GM12878 (cell line): ENCODE data around the gene FXYD7. TPM values are rescaled to one million over a fixed set of nuclear protein-coding genes. Genes with fewer than 3 reads are reported as not detected.

Experiments
- ATAC-seq: fragments of 200-7000 bp; cut with Tn5 transposase; 3 replicates; pipeline ENCODE4 v1.9.1; 2020; ENCODE audit warnings: mild to moderate bottlenecking, moderate library complexity
- BruUV-seq: library from RNA; stranded (reverse); fragments of 400-500 nt; replicated peaks from 2 replicates; lab custom pipeline; 2021; lab: Mats Ljungman, UMichigan
- CTCF ChIA-PET: fragments of 300-600 bp; sonication (Branson Sonifier 250); formaldehyde crosslinking; extraction: SDS; loops from one replicate; lab custom pipeline; 2021; ENCODE audit warnings: inconsistent platforms; lab: Yijun Ruan, JAX
- POLR2A ChIA-PET: fragments of 350-600 bp; formaldehyde crosslinking; extraction: SDS; loops from one replicate; lab custom pipeline; 2021; ENCODE audit warnings: inconsistent platforms; lab: Charles Lee
- RAD21 ChIA-PET: fragments of 300-600 bp; sonication (Branson Sonifier 250); formaldehyde crosslinking; loops from one replicate; lab custom pipeline; 2023; ENCODE audit warnings: antibody characterized with exemption; ENCODE audit not compliant: unreplicated experiment; lab: Charles Lee
- SMC1A ChIA-PET: fragments of 300-600 bp; sonication (Branson Sonifier 250); formaldehyde crosslinking; loops from one replicate; lab custom pipeline; 2023; ENCODE audit not compliant: unreplicated experiment, uncharacterized antibody; lab: Charles Lee
- DNase-seq: peaks from one replicate; pipeline ENCODE4 v3.0.0-alpha.2; 2011; ENCODE audit warnings: low read depth, low spot score
- FAIRE-seq: peaks from 3 replicates; lab custom pipeline; 2011; peaks lifted over from hg19 to GRCh38; lab: Jason Lieb, UNC
- H2AFZ ChIP-seq: 2 replicates; pipeline ENCODE4 v1.6.0; 2011; ENCODE audit warnings: low read depth, low read length, control low read depth; ENCODE audit not compliant: control insufficient read depth
- H3K27ac ChIP-seq: 2 replicates; pipeline ENCODE4 v1.5.1; 2011; ENCODE audit warnings: control low read depth; ENCODE audit not compliant: control insufficient read depth, insufficient read depth
- H3K27me3 ChIP-seq, 2 experiments: replicated peaks in 1 of 2; 2 replicates each; pipeline versions ENCODE4 v1.6.0 to v1.6.1; 2011; ENCODE audit warnings: low read length in 1 of 2; ENCODE audit not compliant: control insufficient read depth in 2 of 2, insufficient read depth in 2 of 2
- H3K36me3 ChIP-seq, 2 experiments: 2 replicates each; pipeline ENCODE4 v1.5.1; 2011; ENCODE audit warnings: low read length in 1 of 2; ENCODE audit not compliant: control insufficient read depth in 2 of 2, insufficient read depth in 2 of 2
- H3K4me1 ChIP-seq: 2 replicates; pipeline ENCODE4 v1.6.1; 2011; ENCODE audit warnings: mild to moderate bottlenecking, low read length, moderate library complexity, mixed read lengths; ENCODE audit not compliant: control insufficient read depth, insufficient read depth
- H3K4me2 ChIP-seq: 2 replicates; pipeline ENCODE4 v1.6.0; 2011; ENCODE audit warnings: control low read depth; ENCODE audit not compliant: control insufficient read depth, insufficient read depth
- H3K4me3 ChIP-seq: fragments of 200-600 bp; sonication (generic); 2 replicates; pipeline ENCODE4 v1.5.1; 2016
- H3K79me2 ChIP-seq: 2 replicates; pipeline ENCODE4 v1.6.0; 2011; ENCODE audit warnings: low read length; ENCODE audit not compliant: control insufficient read depth, insufficient read depth
- H3K9ac ChIP-seq: 2 replicates; pipeline ENCODE4 v1.8.0; 2011; ENCODE audit warnings: low read length, control low read depth, mixed read lengths; ENCODE audit not compliant: control insufficient read depth, insufficient read depth
- H3K9me3 ChIP-seq: replicated peaks from 3 replicates; pipeline ENCODE4 v1.5.1; 2011; ENCODE audit warnings: mild to moderate bottlenecking, low read length; ENCODE audit not compliant: control insufficient read depth, insufficient read depth
- H4K20me1 ChIP-seq: 2 replicates; pipeline ENCODE4 v1.6.0; 2011; ENCODE audit not compliant: control insufficient read depth, insufficient read depth
- CHD1 ChIP-seq: IDR thresholded peaks from 2 replicates; pipeline ENCODE4 v1.6.1; 2012; ENCODE audit warnings: low read depth, low read length, improper control_type of control experiment
- DPF2 ChIP-seq: fragments of 450-650 bp; IDR thresholded peaks from 2 replicates; pipeline ENCODE4 v1.6.1; 2017; ENCODE audit warnings: mild to moderate bottlenecking
- E2F8 ChIP-seq: fragments of 450-650 bp; IDR thresholded peaks from 2 replicates; pipeline ENCODE4 v1.6.1; 2018; ENCODE audit warnings: mild to moderate bottlenecking, low read depth, moderate library complexity; ENCODE audit not compliant: partially characterized antibody
- GABPA ChIP-seq: IDR thresholded peaks from 2 replicates; pipeline ENCODE4 v1.6.1; 2014; ENCODE audit warnings: antibody characterized with exemption, low read depth, mild to moderate bottlenecking, inconsistent platforms
- NFYA ChIP-seq: IDR thresholded peaks from 2 replicates; pipeline ENCODE4 v1.6.1; 2011; ENCODE audit warnings: low read depth, mild to moderate bottlenecking, low read length, improper control_type of control experiment, borderline replicate concordance
- NRF1 ChIP-seq: conservative IDR thresholded peaks from 2 replicates; pipeline ENCODE4 v1.6.1; 2011; ENCODE audit warnings: mild to moderate bottlenecking, low read depth, low read length, improper control_type of control experiment
- POLR2A ChIP-seq: IDR thresholded peaks from 2 replicates; pipeline ENCODE4 v1.6.1; 2011; ENCODE audit warnings: low read depth, mild to moderate bottlenecking, low read length
- POLR2AphosphoS2 ChIP-seq: IDR thresholded peaks from 2 replicates; pipeline ENCODE4 v1.6.1; 2011; ENCODE audit warnings: low read depth, mild to moderate bottlenecking, low read length, improper control_type of control experiment, moderate library complexity
- RBBP5 ChIP-seq: fragments of 200-600 bp; sonication (generic); conservative IDR thresholded peaks from 2 replicates; pipeline ENCODE4 v1.6.1; 2016
- RFX5 ChIP-seq: IDR thresholded peaks from 2 replicates; pipeline ENCODE4 v1.6.1; 2011; ENCODE audit warnings: low read depth, low read length, improper control_type of control experiment
- SIX5 ChIP-seq: IDR thresholded peaks from 2 replicates; pipeline ENCODE4 v1.6.1; 2011; ENCODE audit warnings: mild to moderate bottlenecking, low read depth, low read length, moderate library complexity; ENCODE audit not compliant: severe bottlenecking
- TCF3 ChIP-seq: IDR thresholded peaks from 2 replicates; pipeline ENCODE4 v1.6.1; 2012; ENCODE audit warnings: low read depth, mild to moderate bottlenecking, low read length, borderline replicate concordance; ENCODE audit not compliant: insufficient read depth
- USF2 ChIP-seq: IDR thresholded peaks from 2 replicates; pipeline ENCODE4 v1.6.1; 2011; ENCODE audit warnings: low read depth, low read length, improper control_type of control experiment, borderline replicate concordance
- ZNF24 ChIP-seq: fragments of 450-650 bp; IDR thresholded peaks from 2 replicates; pipeline ENCODE4 v1.6.1; 2017; ENCODE audit warnings: antibody characterized with exemption, mild to moderate bottlenecking
- ZNF622 ChIP-seq: fragments of 450-650 bp; IDR thresholded peaks from 2 replicates; pipeline ENCODE4 v1.6.1; 2017; ENCODE audit warnings: mild to moderate bottlenecking, inconsistent platforms
- WGBS: methylation state at CpG from one replicate; pipeline ENCODE4 v1.1.6; 2016; ENCODE audit warnings: low lambda C conversion rate; ENCODE audit not compliant: insufficient replicate concordance, insufficient coverage; ENCODE audit errors: missing lambda C conversion rate; 5-methylcytosine and 5-hydroxymethylcytosine counted together
- in situ Hi-C: fragments of 300-500 bp; cut with MboI; formaldehyde crosslinking; loops from 9 replicates; pipeline ENCODE4 v1.14.3; 2018; ENCODE audit warnings: mixed read lengths
- intact Hi-C: fragments of 100-400 bp; cut with micrococcal nuclease; formaldehyde crosslinking; loops from one replicate; pipeline ENCODE4 v1.14.2; 2022; ENCODE audit not compliant: unreplicated experiment
- polyA plus RNA-seq, 11 experiments: library from polyadenylated mRNA; depleted of rRNA in 4 of 11; unstranded in 6 of 11; stranded (reverse) in 5 of 11; fragments of >200 nt; fragmentation: Nextera tagmentation in 4 of 11; fragmentation: Illumina TruSeq in 1 of 11; extraction: Ambion mirVana in 4 of 11; extraction: Trizol in 1 of 11; gene quantifications; 1 replicate in 1 of 11; 2 replicates in 10 of 11; pipeline versions ENCODE4 v1.2.1 to v1.2.3, GENCODE V29; 2011 to 2016; ENCODE audit warnings: inconsistent platforms in 2 of 11, missing spikeins in 2 of 11, low read depth in 1 of 11
- total RNA-seq, 4 experiments: library from RNA; depleted of rRNA in 3 of 4; stranded (reverse); fragments of >200 nt in 3 of 4; fragmentation: Illumina TruSeq in 1 of 4; extraction: Trizol in 1 of 4; gene quantifications; 2 replicates each; pipeline versions ENCODE4 v1.2.1 to v1.2.3, GENCODE V29; 2013 to 2021

FXYD7 gene
- total and polyA plus RNA-seq, 10 of the 15 experiments (the other 5 are each of a cell fraction or from before 2014, with no cell fraction given) = 0.07 to 0.28 (median 0.12) TPM; not detected in 7

GRCh38 chr19:35184267-35184666, 41.2 kb downstream of the FXYD7 start:
- H3K9me3 ChIP-seq = no peaks in the 10 kb centered on the region
- WGBS = 5% methylated on average over 1 of the region's 1 CpG
- POLR2A ChIA-PET = no interaction called here
- intact Hi-C loops (no loop called here), in situ Hi-C loops (no loop called here)
- H2AFZ ChIP-seq = no peak overlapping the region
- H3K9ac ChIP-seq = no peak overlapping the region
- TF ChIP-seq DPF2 (no peak), NRF1 (no peak), RFX5 (no peak), SIX5 (no peak), POLR2AphosphoS2 (no peak), GABPA (no peak), CHD1 (no peak), E2F8 (no peak), POLR2A (no peak), ZNF622 (no peak), TCF3 (no peak), USF2 (no peak), RBBP5 (no peak), NFYA (no peak), ZNF24 (no peak)
- RAD21 ChIA-PET = no interaction called here
- DNase-seq (no peak), FAIRE-seq (no peak), ATAC-seq (no peak)
- H3K4me3 ChIP-seq = no peak overlapping the region
- SMC1A ChIA-PET = interaction anchor here (1.0 kb wide), 1 partner anchor 23 kb away, joined by 3 read pairs; no protein-coding TSS in a partner anchor
- H3K27me3 ChIP-seq = no peaks in the 10 kb centered on the region
- H4K20me1 ChIP-seq = no peaks in the 10 kb centered on the region
- no peak overlapping the region for H3K4me2 ChIP-seq
- CTCF ChIA-PET = interaction anchor here (1.0 kb wide), 1 partner anchor 10 kb away, joined by 4 read pairs; no protein-coding TSS in a partner anchor
- no peak overlapping the region for H3K27ac ChIP-seq
- H3K36me3 ChIP-seq = no peaks in the 10 kb centered on the region
- BruUV-seq = no TSS peak
- H3K4me1 ChIP-seq = no peaks in the 10 kb centered on the region
- H3K79me2 ChIP-seq = no peaks in the 10 kb centered on the region
